ENCODE data around the gene C1orf53.

The C1orf53 gene

GRCh38 chr1:197917805-197918651 lies 15.6 kb downstream of the C1orf53 start:
- H3K4me3 ChIP-seq (ENCODE audit: low read depth, low read length) = peak overlapping the region; percentile 5
- in situ Hi-C loops (cut with HindIII; ENCODE audit: low pct_ligation_motif_present, low sequenced_read_pairs) = no loop called here
- no peak for DNase-seq
- no peak overlapping the region for H3K27ac ChIP-seq
- H3K36me3 ChIP-seq (replicated peaks) = no peaks in the 10 kb centered on the region
- H3K27me3 ChIP-seq (replicated peaks) = peaks cover 94% of the 10 kb centered on the region
- no peak for TF ChIP-seq CTCF (IDR thresholded peaks at IDR 0.05; ENCODE audit: low read depth, low read length, missing control alignments)

GRCh38 chr1:197918807-197919345 lies 16.4 kb downstream of the C1orf53 start:
- peaks cover 92% of the 10 kb centered on the region for H3K27me3 ChIP-seq (replicated peaks)
- no peak overlapping the region for H3K27ac ChIP-seq
- no peak for DNase-seq
- no peak overlapping the region for H3K4me3 ChIP-seq (ENCODE audit: low read depth, low read length)
- H3K36me3 ChIP-seq (replicated peaks) = no peaks in the 10 kb centered on the region
- in situ Hi-C loops (cut with HindIII; ENCODE audit: low pct_ligation_motif_present, low sequenced_read_pairs) = no loop called here
- TF ChIP-seq CTCF (IDR thresholded peaks at IDR 0.05; ENCODE audit: low read depth, low read length, missing control alignments) = no peak

GRCh38 chr1:197919346-197920066 lies 17.1 kb downstream of the C1orf53 start:
- H3K27ac ChIP-seq = no peak overlapping the region
- H3K36me3 ChIP-seq (replicated peaks) = no peaks in the 10 kb centered on the region
- no peak for TF ChIP-seq CTCF (IDR thresholded peaks at IDR 0.05; ENCODE audit: low read depth, low read length, missing control alignments)
- peaks cover 93% of the 10 kb centered on the region for H3K27me3 ChIP-seq (replicated peaks)
- in situ Hi-C loops (cut with HindIII; ENCODE audit: low pct_ligation_motif_present, low sequenced_read_pairs) = no loop called here
- DNase-seq = no peak
- no peak overlapping the region for H3K4me3 ChIP-seq (ENCODE audit: low read depth, low read length)

- no peak for TF ChIP-seq CTCF (IDR thresholded peaks at IDR 0.05; ENCODE audit: low read depth, low read length, missing control alignments)
- DNase-seq = no peak
- H3K36me3 ChIP-seq (replicated peaks) = no peaks in the 10 kb centered on the region
- no peak overlapping the region for H3K27ac ChIP-seq
- H3K4me3 ChIP-seq (ENCODE audit: low read depth, low read length) = no peak overlapping the region
- in situ Hi-C loops (cut with HindIII; ENCODE audit: low pct_ligation_motif_present, low sequenced_read_pairs) = no loop called here
- peaks cover 88% of the 10 kb centered on the region for H3K27me3 ChIP-seq (replicated peaks)
Measured at GRCh38 chr1:197920067-197920396, 17.6 kb downstream of the C1orf53 start.

GRCh38 chr1:197920414-197921117 lies 18.1 kb downstream of the C1orf53 start:
- H3K27ac ChIP-seq = no peak overlapping the region
- no peak overlapping the region for H3K4me3 ChIP-seq (ENCODE audit: low read depth, low read length)
- H3K36me3 ChIP-seq (replicated peaks) = no peaks in the 10 kb centered on the region
- TF ChIP-seq CTCF (IDR thresholded peaks at IDR 0.05; ENCODE audit: low read depth, low read length, missing control alignments) = no peak
- in situ Hi-C loops (cut with HindIII; ENCODE audit: low pct_ligation_motif_present, low sequenced_read_pairs) = no loop called here
- no peak for DNase-seq
- peaks cover 88% of the 10 kb centered on the region for H3K27me3 ChIP-seq (replicated peaks)

All from brain microvascular endothelial cell (primary cell).